HEK293 (cell line): Measurements from ENCODE around the gene LRRC2.

Experiments
- CTCF ChIA-PET: fragments of 350-600 bp; formaldehyde crosslinking; extraction: SDS; loops from one replicate; lab custom pipeline; 2021; ENCODE audit warnings: antibody characterized with exemption; lab: Yijun Ruan, JAX
- POLR2A ChIA-PET: fragments of 300-600 bp; formaldehyde crosslinking; extraction: SDS; loops from one replicate; lab custom pipeline; 2020; ENCODE audit warnings: antibody characterized with exemption, inconsistent platforms; lab: Yijun Ruan, JAX
- H3K27ac ChIP-seq: fragments of 200-500 bp; sonication (Bioruptor generic); 2 replicates; pipeline ENCODE4 v1.5.1; 2014; ENCODE audit warnings: low read depth, low read length, control low read depth, inconsistent platforms; ENCODE audit errors: extremely low read depth
- H3K36me3 ChIP-seq, 2 experiments: fragments of 200-500 bp in 1 of 2; sonication (Bioruptor generic) in 1 of 2; 1 replicate in 1 of 2; 2 replicates in 1 of 2; pipeline ENCODE4 v1.5.1; 2014 to 2017; ENCODE audit warnings: inconsistent platforms in 2 of 2, low read length in 2 of 2; ENCODE audit not compliant: control insufficient read depth in 2 of 2, insufficient read depth in 1 of 2
- H3K4me1 ChIP-seq: fragments of 200-500 bp; sonication (Bioruptor generic); 2 replicates; pipeline ENCODE4 v1.5.1; 2014; ENCODE audit warnings: mild to moderate bottlenecking, low read length, inconsistent platforms; ENCODE audit not compliant: control insufficient read depth, insufficient read depth
- H3K4me3 ChIP-seq: 2 replicates; pipeline ENCODE4 v1.5.1; 2011; ENCODE audit warnings: low read depth, mild to moderate bottlenecking, control low read depth, low read length, moderate library complexity
- H3K9me3 ChIP-seq: fragments of 200-500 bp; sonication (Bioruptor generic); 2 replicates; pipeline ENCODE4 v1.5.1; 2014; ENCODE audit warnings: low read depth, low read length, inconsistent platforms; ENCODE audit not compliant: control insufficient read depth, insufficient read depth
- BCL11A ChIP-seq: fragments of 450-650 bp; formaldehyde crosslinking; IDR thresholded peaks from 2 replicates; pipeline ENCODE4 v1.5.1; 2016; ENCODE audit warnings: low read depth, missing biosample characterization, missing genetic modification characterization
- GFI1B ChIP-seq: fragments of 450-650 bp; formaldehyde crosslinking; IDR thresholded peaks from 2 replicates; pipeline ENCODE4 v1.5.1; 2016; ENCODE audit warnings: missing biosample characterization, missing genetic modification characterization
- MZF1 ChIP-seq: fragments of 450-650 bp; formaldehyde crosslinking; IDR thresholded peaks from 2 replicates; pipeline ENCODE4 v1.5.1; 2017; ENCODE audit warnings: missing biosample characterization, missing genetic modification characterization, borderline replicate concordance
- SCRT1 ChIP-seq: fragments of 450-650 bp; formaldehyde crosslinking; IDR thresholded peaks from 2 replicates; pipeline ENCODE4 v1.5.1; 2016; ENCODE audit warnings: missing biosample characterization, missing genetic modification characterization, borderline replicate concordance
- SCRT2 ChIP-seq: fragments of 450-650 bp; formaldehyde crosslinking; IDR thresholded peaks from 2 replicates; pipeline ENCODE4 v1.5.1; 2016; ENCODE audit warnings: missing biosample characterization, missing genetic modification characterization
- ZBTB11 ChIP-seq: fragments of 450-650 bp; formaldehyde crosslinking; conservative IDR thresholded peaks from 2 replicates; pipeline ENCODE4 v1.5.1; 2016; ENCODE audit warnings: low read depth, missing biosample characterization, missing genetic modification characterization
- ZBTB17 ChIP-seq: fragments of 450-650 bp; formaldehyde crosslinking; IDR thresholded peaks from 2 replicates; pipeline ENCODE4 v1.5.1; 2016; ENCODE audit warnings: missing biosample characterization, missing genetic modification characterization
- ZBTB21 ChIP-seq: fragments of 450-650 bp; formaldehyde crosslinking; IDR thresholded peaks from 2 replicates; pipeline ENCODE4 v1.5.1; 2017; ENCODE audit warnings: missing biosample characterization, missing genetic modification characterization
- ZFHX2 ChIP-seq: fragments of 450-650 bp; formaldehyde crosslinking; conservative IDR thresholded peaks from 2 replicates; pipeline ENCODE4 v1.5.1; 2016; ENCODE audit warnings: missing biosample characterization, missing genetic modification characterization
- ZNF169 ChIP-seq: fragments of 450-650 bp; formaldehyde crosslinking; IDR thresholded peaks from 2 replicates; pipeline ENCODE4 v1.5.1; 2016; ENCODE audit warnings: missing biosample characterization, missing genetic modification characterization
- ZNF221 ChIP-seq: fragments of 450-650 bp; formaldehyde crosslinking; IDR thresholded peaks from 2 replicates; pipeline ENCODE4 v1.5.1; 2017; ENCODE audit warnings: missing biosample characterization, missing genetic modification characterization, borderline replicate concordance
- ZNF223 ChIP-seq: fragments of 450-650 bp; formaldehyde crosslinking; IDR thresholded peaks from 2 replicates; pipeline ENCODE4 v1.5.1; 2016; ENCODE audit warnings: missing biosample characterization, missing genetic modification characterization
- ZNF292 ChIP-seq: fragments of 450-650 bp; formaldehyde crosslinking; IDR thresholded peaks from 2 replicates; pipeline ENCODE4 v1.5.1; 2016; ENCODE audit warnings: low read depth, missing biosample characterization, missing genetic modification characterization, borderline replicate concordance
- ZNF394 ChIP-seq: fragments of 450-650 bp; formaldehyde crosslinking; IDR thresholded peaks from 2 replicates; pipeline ENCODE4 v1.5.1; 2016; ENCODE audit warnings: missing biosample characterization, missing genetic modification characterization, mild to moderate bottlenecking, moderate library complexity, borderline replicate concordance
- ZNF530 ChIP-seq: fragments of 450-650 bp; formaldehyde crosslinking; IDR thresholded peaks from 2 replicates; pipeline ENCODE4 v1.5.1; 2016; ENCODE audit warnings: low read depth, missing biosample characterization, missing genetic modification characterization
- ZNF561 ChIP-seq: fragments of 450-650 bp; IDR thresholded peaks from 2 replicates; pipeline ENCODE4 v1.5.1; 2018; ENCODE audit warnings: missing biosample characterization, missing genetic modification characterization, borderline replicate concordance
- ZNF580 ChIP-seq: fragments of 450-650 bp; formaldehyde crosslinking; IDR thresholded peaks from 2 replicates; pipeline ENCODE4 v1.5.1; 2016; ENCODE audit warnings: missing biosample characterization, missing genetic modification characterization
- ZNF623 ChIP-seq: fragments of 450-650 bp; formaldehyde crosslinking; IDR thresholded peaks from 2 replicates; pipeline ENCODE4 v1.5.1; 2016; ENCODE audit warnings: missing biosample characterization, missing genetic modification characterization
- ZNF670 ChIP-seq: fragments of 450-650 bp; formaldehyde crosslinking; IDR thresholded peaks from 2 replicates; pipeline ENCODE4 v1.5.1; 2016; ENCODE audit warnings: missing biosample characterization, missing genetic modification characterization, low read depth
- ZNF677 ChIP-seq: fragments of 450-650 bp; IDR thresholded peaks from 2 replicates; pipeline ENCODE4 v1.5.0; 2018; ENCODE audit warnings: missing biosample characterization, mild to moderate bottlenecking, missing genetic modification characterization, moderate library complexity
- ZNF747 ChIP-seq: fragments of 450-650 bp; formaldehyde crosslinking; IDR thresholded peaks from 2 replicates; pipeline ENCODE4 v1.5.1; 2016; ENCODE audit warnings: missing biosample characterization, missing genetic modification characterization
- ZNF768 ChIP-seq: fragments of 450-650 bp; formaldehyde crosslinking; IDR thresholded peaks from 2 replicates; pipeline ENCODE4 v1.5.1; 2018; ENCODE audit warnings: missing biosample characterization, mild to moderate bottlenecking, missing genetic modification characterization
- ZNF837 ChIP-seq: fragments of 450-650 bp; formaldehyde crosslinking; IDR thresholded peaks from 2 replicates; pipeline ENCODE4 v1.5.1; 2016; ENCODE audit warnings: missing biosample characterization, missing genetic modification characterization
- ZXDB ChIP-seq: fragments of 450-650 bp; formaldehyde crosslinking; IDR thresholded peaks from 2 replicates; pipeline ENCODE4 v1.5.1; 2016; ENCODE audit warnings: missing biosample characterization, missing genetic modification characterization
- TF ChIP-seq, protein P1 (sequence below): fragments of 450-650 bp; formaldehyde crosslinking; optimal IDR thresholded peaks from 2 replicates; pipeline ENCODE3; 2016; ENCODE audit warnings: missing biosample characterization, mild to moderate bottlenecking, missing genetic modification characterization
- TF ChIP-seq, protein P2 (sequence below): fragments of 450-650 bp; formaldehyde crosslinking; IDR thresholded peaks from 2 replicates; pipeline ENCODE4 v1.5.1; 2017; ENCODE audit warnings: missing biosample characterization, missing genetic modification characterization

LRRC2 gene

GRCh38 chr3:46576879-46577278, 10.8 kb upstream of the LRRC2 start:
- Histone ChIP-seq H3K4me1 (no peaks in the 10 kb centered on the region), H3K27ac (no peak overlapping the region), H3K9me3 (no peaks in the 10 kb centered on the region), H3K4me3 (no peak overlapping the region), H3K36me3 (no peaks in the 10 kb centered on the region)
- TF ChIP-seq BCL11A (tag by site-specific recombination) (no peak), ZNF670 (tag by site-specific recombination) (no peak), ZNF623 (tag by site-specific recombination) (no peak), ZNF394 (tag by site-specific recombination) (no peak)
- TF ChIP-seq, protein P1, sequence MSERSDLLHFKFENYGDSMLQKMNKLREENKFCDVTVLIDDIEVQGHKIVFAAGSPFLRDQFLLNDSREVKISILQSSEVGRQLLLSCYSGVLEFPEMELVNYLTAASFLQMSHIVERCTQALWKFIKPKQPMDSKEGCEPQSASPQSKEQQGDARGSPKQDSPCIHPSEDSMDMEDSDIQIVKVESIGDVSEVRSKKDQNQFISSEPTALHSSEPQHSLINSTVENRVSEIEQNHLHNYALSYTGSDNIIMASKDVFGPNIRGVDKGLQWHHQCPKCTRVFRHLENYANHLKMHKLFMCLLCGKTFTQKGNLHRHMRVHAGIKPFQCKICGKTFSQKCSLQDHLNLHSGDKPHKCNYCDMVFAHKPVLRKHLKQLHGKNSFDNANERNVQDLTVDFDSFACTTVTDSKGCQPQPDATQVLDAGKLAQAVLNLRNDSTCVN (tag by site-specific recombination): no peak
- POLR2A ChIA-PET: no interaction called here
- CTCF ChIA-PET: no interaction called here

DNA sequence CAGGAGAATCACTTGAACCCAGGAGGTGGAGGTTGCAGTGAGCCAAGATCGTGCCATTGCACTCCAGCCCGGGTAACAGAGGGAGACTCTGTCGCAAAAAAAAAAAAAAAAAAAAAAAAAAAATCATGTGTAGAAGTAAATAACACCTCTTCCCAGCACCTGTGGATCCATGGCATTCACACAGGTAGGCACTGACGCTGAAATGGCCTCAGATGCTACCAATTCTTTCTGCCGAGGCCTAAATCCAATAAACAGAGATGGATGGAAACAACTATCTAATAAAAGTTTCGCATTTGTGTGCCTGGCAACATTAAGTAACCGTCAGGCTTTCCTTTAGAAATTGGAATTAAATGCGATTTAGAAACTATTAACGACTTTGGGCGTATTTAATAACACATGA, 10.3 kb upstream of the LRRC2 start:
- H3K4me1 ChIP-seq: no peaks in the 10 kb centered on the region
- H3K36me3 ChIP-seq: no peaks in the 10 kb centered on the region
- ChIA-PET POLR2A (no interaction called here), CTCF (interaction anchor here (0.6 kb wide), 1 partner anchor 125 kb away, joined by 3 read pairs; no protein-coding TSS in a partner anchor)
- H3K27ac ChIP-seq: no peak overlapping the region
- no peak overlapping the region for H3K4me3 ChIP-seq
- no peak for TF ChIP-seq ZNF561 (tag by site-specific recombination)
- no peak for TF ChIP-seq ZNF580 (tag by site-specific recombination)
- TF ChIP-seq ZBTB17 (tag by site-specific recombination): no peak
- TF ChIP-seq SCRT2: peak; percentile 48; the same call in 1 of the 2 replicates
- TF ChIP-seq, protein P2, sequence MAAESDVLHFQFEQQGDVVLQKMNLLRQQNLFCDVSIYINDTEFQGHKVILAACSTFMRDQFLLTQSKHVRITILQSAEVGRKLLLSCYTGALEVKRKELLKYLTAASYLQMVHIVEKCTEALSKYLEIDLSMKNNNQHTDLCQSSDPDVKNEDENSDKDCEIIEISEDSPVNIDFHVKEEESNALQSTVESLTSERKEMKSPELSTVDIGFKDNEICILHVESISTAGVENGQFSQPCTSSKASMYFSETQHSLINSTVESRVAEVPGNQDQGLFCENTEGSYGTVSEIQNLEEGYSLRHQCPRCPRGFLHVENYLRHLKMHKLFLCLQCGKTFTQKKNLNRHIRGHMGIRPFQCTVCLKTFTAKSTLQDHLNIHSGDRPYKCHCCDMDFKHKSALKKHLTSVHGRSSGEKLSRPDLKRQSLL (tag by site-specific recombination): no peak
- no peak for TF ChIP-seq ZNF530 (tag by site-specific recombination)
- no peak for TF ChIP-seq ZBTB21 (tag by site-specific recombination)
- TF ChIP-seq ZNF223: no peak
- peak; percentile 51; the same call in 1 of the 2 replicates for TF ChIP-seq SCRT1 (tag by site-specific recombination)
- no peak for TF ChIP-seq ZXDB (tag by site-specific recombination)
- TF ChIP-seq ZNF837: no peak
- no peak for TF ChIP-seq ZNF292 (tag by site-specific recombination)
- TF ChIP-seq ZNF221 (tag by site-specific recombination): no peak
- TF ChIP-seq ZFHX2 (tag by site-specific recombination): no peak
- TF ChIP-seq ZNF768 (tag by site-specific recombination): no peak
- no peaks in the 10 kb centered on the region for H3K9me3 ChIP-seq

DNA sequence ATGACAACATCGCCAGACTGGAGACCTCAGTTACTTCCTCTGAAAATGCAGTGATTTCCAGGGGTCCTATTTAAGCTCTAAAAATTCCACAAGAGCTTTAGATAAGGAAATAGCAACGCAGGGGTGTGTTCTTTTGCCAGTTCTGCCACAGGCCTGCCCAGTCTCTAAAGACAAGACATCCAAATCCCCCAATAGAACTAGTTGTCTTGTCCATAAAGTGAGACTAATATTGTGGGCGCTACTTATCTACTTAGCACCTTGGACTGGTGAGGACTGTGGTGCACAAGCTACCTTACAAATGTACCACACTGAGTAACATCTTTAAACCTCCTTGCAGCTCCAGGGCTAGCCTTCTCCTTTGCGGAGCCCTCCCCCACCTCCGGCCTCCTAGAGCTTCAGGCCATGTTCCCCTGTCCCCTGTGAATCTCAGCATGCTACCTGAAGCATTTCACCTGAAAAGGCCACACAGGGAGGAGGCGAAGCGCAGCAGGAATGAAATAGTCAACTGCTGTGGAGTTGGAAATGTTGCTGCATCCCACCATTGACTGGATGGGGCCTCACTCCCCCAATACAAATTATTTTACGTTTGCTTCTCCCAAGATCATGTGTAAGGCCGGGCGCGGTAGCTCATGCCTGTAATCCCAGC, 9.6 kb upstream of the LRRC2 start:
- ChIA-PET POLR2A (no interaction called here), CTCF (interaction anchor here (0.6 kb wide), 2 partner anchors 32 to 126 kb away, joined by 3 read pairs; no protein-coding TSS in a partner anchor)
- no peak overlapping the region for H3K4me3 ChIP-seq
- no peaks in the 10 kb centered on the region for H3K9me3 ChIP-seq
- no peak overlapping the region for H3K27ac ChIP-seq
- no peaks in the 10 kb centered on the region for H3K4me1 ChIP-seq
- H3K36me3 ChIP-seq: no peaks in the 10 kb centered on the region
- TF ChIP-seq ZNF747 (tag by site-specific recombination) (no peak), ZNF530 (tag by site-specific recombination) (no peak), MZF1 (no peak), ZNF677 (tag by site-specific recombination) (no peak), ZBTB11 (tag by site-specific recombination) (no peak), ZNF169 (tag by site-specific recombination) (no peak), GFI1B (tag by site-specific recombination) (no peak)
